Measurements from ENCODE around the gene PABPC3. TPM values are rescaled to one million over a fixed set of nuclear protein-coding genes. Genes with fewer than 3 reads are reported as not detected.

PABPC3 gene
- under 1 TPM; 0.75 to 0.88 TPM for total RNA-seq

- H3K27me3 Mint-ChIP-seq = peaks cover 41% of the 10 kb centered on the region
- no peaks in the 10 kb centered on the region for H3K36me3 Mint-ChIP-seq (ENCODE audit: low read depth)
- no peak for DNase-seq
Measured at GRCh38 chr13:25095851-25096453, at the start of gene PABPC3. Gene PABPC3, plus strand, starts transcription at chr13:25096136. Its CDS starts 63 bp downstream, at chr13:25096199.

GRCh38 chr13:25046274-25046984 lies 49.5 kb upstream of the PABPC3 start:
- H3K4me1 Mint-ChIP-seq = peaks cover 4% of the 10 kb centered on the region
- H3K4me3 Mint-ChIP-seq = no peak overlapping the region
- CTCF ChIA-PET = no interaction called here
- H3K27me3 Mint-ChIP-seq = peaks cover 73% of the 10 kb centered on the region
- H3K9me3 Mint-ChIP-seq = peaks cover 8% of the 10 kb centered on the region
- no peak overlapping the region for H3K27ac Mint-ChIP-seq
- DNase-seq = no peak
- POLR2A ChIA-PET = no interaction called here
- H3K36me3 Mint-ChIP-seq (ENCODE audit: low read depth) = no peaks in the 10 kb centered on the region

More at GRCh38 chr13:25095851-25096453, at the start of gene PABPC3:
- no peaks in the 10 kb centered on the region for H3K9me3 Mint-ChIP-seq
- no peak within 1 kb of the TSS for H3K4me3 Mint-ChIP-seq
- H3K4me1 Mint-ChIP-seq = peaks cover 3% of the 10 kb centered on the region
- H3K27ac Mint-ChIP-seq = no peak within 1 kb of the TSS
- POLR2A ChIA-PET = no interaction called here
- CTCF ChIA-PET = interaction anchor here (2.1 kb wide), 1 partner anchor 18 kb away, joined by 6 read pairs; no protein-coding TSS in a partner anchor

GRCh38 chr13:25046985-25047511 lies 48.9 kb upstream of the PABPC3 start:
- H3K4me3 Mint-ChIP-seq = no peak overlapping the region
- H3K4me1 Mint-ChIP-seq = peaks cover 4% of the 10 kb centered on the region
- peaks cover 71% of the 10 kb centered on the region for H3K27me3 Mint-ChIP-seq
- ChIA-PET POLR2A (no interaction called here), CTCF (no interaction called here)
- peaks cover 8% of the 10 kb centered on the region for H3K9me3 Mint-ChIP-seq
- H3K27ac Mint-ChIP-seq = no peak overlapping the region
- no peaks in the 10 kb centered on the region for H3K36me3 Mint-ChIP-seq (ENCODE audit: low read depth)
- DNase-seq = no peak

- no peak overlapping the region for H3K27ac Mint-ChIP-seq
- peaks cover 66% of the 10 kb centered on the region for H3K27me3 Mint-ChIP-seq
- ChIA-PET POLR2A (no interaction called here), CTCF (interaction anchor here (1.2 kb wide), 2 partner anchors 9 to 56 kb away, joined by 3 to 4 read pairs; no protein-coding TSS in a partner anchor)
- DNase-seq = no peak
- no peak overlapping the region for H3K4me3 Mint-ChIP-seq
- H3K4me1 Mint-ChIP-seq = peaks cover 4% of the 10 kb centered on the region
- H3K36me3 Mint-ChIP-seq (ENCODE audit: low read depth) = no peaks in the 10 kb centered on the region
- H3K9me3 Mint-ChIP-seq = peaks cover 8% of the 10 kb centered on the region
Measured at GRCh38 chr13:25051065-25051464, 44.9 kb upstream of the PABPC3 start.

- ChIA-PET POLR2A (no interaction called here), CTCF (interaction anchor here (1.3 kb wide), 1 partner anchor 9 kb away, joined by 3 read pairs; no protein-coding TSS in a partner anchor)
- no peak overlapping the region for H3K4me3 Mint-ChIP-seq
- peaks cover 22% of the 10 kb centered on the region for H3K27me3 Mint-ChIP-seq
- H3K4me1 Mint-ChIP-seq = no peaks in the 10 kb centered on the region
- H3K9me3 Mint-ChIP-seq = no peaks in the 10 kb centered on the region
- H3K27ac Mint-ChIP-seq = no peak overlapping the region
- DNase-seq = no peak
- H3K36me3 Mint-ChIP-seq (ENCODE audit: low read depth) = no peaks in the 10 kb centered on the region
Measured at GRCh38 chr13:25059166-25059565, 36.8 kb upstream of the PABPC3 start.

GRCh38 chr13:25059958-25060357 lies 36.0 kb upstream of the PABPC3 start:
- POLR2A ChIA-PET = no interaction called here
- no peak overlapping the region for H3K4me3 Mint-ChIP-seq
- no peaks in the 10 kb centered on the region for H3K4me1 Mint-ChIP-seq
- no peaks in the 10 kb centered on the region for H3K36me3 Mint-ChIP-seq (ENCODE audit: low read depth)
- H3K9me3 Mint-ChIP-seq = no peaks in the 10 kb centered on the region
- CTCF ChIA-PET = interaction anchor here (1.3 kb wide), 1 partner anchor 9 kb away, joined by 3 read pairs; no protein-coding TSS in a partner anchor
- DNase-seq = no peak
- no peak overlapping the region for H3K27ac Mint-ChIP-seq
- H3K27me3 Mint-ChIP-seq = peaks cover 17% of the 10 kb centered on the region

GRCh38 chr13:25062479-25062878 lies 33.5 kb upstream of the PABPC3 start:
- Mint-ChIP-seq H3K27me3 (peaks cover 24% of the 10 kb centered on the region), H3K9me3 (no peaks in the 10 kb centered on the region), H3K27ac (no peak overlapping the region), H3K4me1 (no peaks in the 10 kb centered on the region), H3K36me3 (ENCODE audit: low read depth) (no peaks in the 10 kb centered on the region), H3K4me3 (no peak overlapping the region)
- POLR2A ChIA-PET = no interaction called here
- CTCF ChIA-PET = no interaction called here
- no peak for DNase-seq

GRCh38 chr13:25064396-25064795 lies 31.5 kb upstream of the PABPC3 start:
- CTCF ChIA-PET = no interaction called here
- Mint-ChIP-seq H3K27ac (no peak overlapping the region), H3K4me1 (no peaks in the 10 kb centered on the region), H3K9me3 (no peaks in the 10 kb centered on the region), H3K27me3 (peaks cover 27% of the 10 kb centered on the region), H3K4me3 (no peak overlapping the region), H3K36me3 (ENCODE audit: low read depth) (no peaks in the 10 kb centered on the region)
- POLR2A ChIA-PET = no interaction called here
- no peak for DNase-seq

- Mint-ChIP-seq H3K27me3 (peaks cover 32% of the 10 kb centered on the region), H3K27ac (no peak overlapping the region), H3K9me3 (no peaks in the 10 kb centered on the region), H3K36me3 (ENCODE audit: low read depth) (no peaks in the 10 kb centered on the region), H3K4me3 (no peak overlapping the region), H3K4me1 (no peaks in the 10 kb centered on the region)
- DNase-seq = no peak
- POLR2A ChIA-PET = no interaction called here
- CTCF ChIA-PET = interaction anchor here (0.7 kb wide), 1 partner anchor 1049 kb away, joined by 3 read pairs; no protein-coding TSS in a partner anchor
Measured at GRCh38 chr13:25065974-25066770, 29.8 kb upstream of the PABPC3 start.

GRCh38 chr13:25067064-25067463 lies 28.9 kb upstream of the PABPC3 start:
- no peak overlapping the region for H3K27ac Mint-ChIP-seq
- H3K9me3 Mint-ChIP-seq = no peaks in the 10 kb centered on the region
- H3K36me3 Mint-ChIP-seq (ENCODE audit: low read depth) = no peaks in the 10 kb centered on the region
- ChIA-PET CTCF (no interaction called here), POLR2A (no interaction called here)
- DNase-seq = no peak
- H3K4me1 Mint-ChIP-seq = no peaks in the 10 kb centered on the region
- H3K4me3 Mint-ChIP-seq = no peak overlapping the region
- peaks cover 29% of the 10 kb centered on the region for H3K27me3 Mint-ChIP-seq

GRCh38 chr13:25068810-25069209 lies 27.1 kb upstream of the PABPC3 start:
- Mint-ChIP-seq H3K36me3 (ENCODE audit: low read depth) (no peaks in the 10 kb centered on the region), H3K9me3 (no peaks in the 10 kb centered on the region), H3K4me3 (no peak overlapping the region), H3K27me3 (peaks cover 33% of the 10 kb centered on the region), H3K4me1 (no peaks in the 10 kb centered on the region), H3K27ac (no peak overlapping the region)
- CTCF ChIA-PET = no interaction called here
- POLR2A ChIA-PET = no interaction called here
- no peak for DNase-seq

GRCh38 chr13:25069236-25069635 lies 26.7 kb upstream of the PABPC3 start:
- no peaks in the 10 kb centered on the region for H3K4me1 Mint-ChIP-seq
- no peak overlapping the region for H3K4me3 Mint-ChIP-seq
- ChIA-PET POLR2A (no interaction called here), CTCF (no interaction called here)
- no peak overlapping the region for H3K27ac Mint-ChIP-seq
- H3K36me3 Mint-ChIP-seq (ENCODE audit: low read depth) = no peaks in the 10 kb centered on the region
- H3K9me3 Mint-ChIP-seq = no peaks in the 10 kb centered on the region
- no peak for DNase-seq
- peaks cover 33% of the 10 kb centered on the region for H3K27me3 Mint-ChIP-seq

- DNase-seq = no peak
- no peak overlapping the region for H3K4me3 Mint-ChIP-seq
- CTCF ChIA-PET = interaction anchor here (1.2 kb wide), 1 partner anchor 12 kb away, joined by 4 read pairs; no protein-coding TSS in a partner anchor
- no peaks in the 10 kb centered on the region for H3K36me3 Mint-ChIP-seq (ENCODE audit: low read depth)
- H3K27me3 Mint-ChIP-seq = peaks cover 35% of the 10 kb centered on the region
- H3K4me1 Mint-ChIP-seq = no peaks in the 10 kb centered on the region
- POLR2A ChIA-PET = no interaction called here
- no peak overlapping the region for H3K27ac Mint-ChIP-seq
- H3K9me3 Mint-ChIP-seq = no peaks in the 10 kb centered on the region
Measured at GRCh38 chr13:25069911-25070310, 26.0 kb upstream of the PABPC3 start.

Measured in activated CD4-positive, alpha-beta memory T cell treated with anti-CD3 and anti-CD28 coated beads, Interleukin-2, amount 10 ng/mL, durations not matched to agents 7 days and 5 days (primary cell).